Suprapubic skin (tissue), 3 donors: ENCODE data around the gene ADCY5.

Experiments
- CTCF ChIP-seq, 2 donors: fragments of 200-600 bp in 1 of 2; fragments of 450-650 bp in 1 of 2; sonication (generic) in 1 of 2; IDR thresholded peaks; one replicate each; pipeline ENCODE4 v1.5.1; 2016 to 2019; ENCODE audit warnings: antibody characterized with exemption in 2 of 2, mild to moderate bottlenecking in 1 of 2, moderate library complexity in 1 of 2
- POLR2A ChIP-seq, 2 donors: fragments of 450-650 bp; IDR thresholded peaks; one replicate each; pipeline ENCODE4 v1.6.1; 2017; ENCODE audit warnings: antibody characterized with exemption in 2 of 2, mild to moderate bottlenecking in 2 of 2, moderate library complexity in 2 of 2

DNA sequence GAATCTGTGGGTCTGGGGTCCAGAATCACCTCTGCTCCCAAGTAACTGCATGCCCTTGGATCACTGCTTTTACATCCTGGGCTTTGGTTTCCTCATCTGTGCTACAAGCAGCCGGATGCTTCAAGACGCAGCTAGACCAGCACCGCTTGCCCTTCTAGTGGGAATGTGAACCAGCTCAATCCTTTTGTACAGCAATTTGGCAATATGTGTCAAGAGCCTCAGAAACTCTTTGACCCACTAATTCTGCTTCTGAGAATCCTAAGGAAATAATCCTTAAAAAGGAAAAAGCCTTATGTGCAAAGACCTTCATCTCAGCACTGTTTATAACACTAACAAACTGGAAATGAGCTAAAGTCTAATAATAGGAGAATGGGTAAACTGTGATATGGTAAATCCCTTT lies 48.7 kb downstream of the ADCY5 start:
- TF ChIP-seq CTCF (IDR thresholded peaks at IDR 0.05), result no peak
- no peak for TF ChIP-seq POLR2A (IDR thresholded peaks at IDR 0.05)
